ENCODE measurements around the gene PTPRO.

PTPRO gene

DNA sequence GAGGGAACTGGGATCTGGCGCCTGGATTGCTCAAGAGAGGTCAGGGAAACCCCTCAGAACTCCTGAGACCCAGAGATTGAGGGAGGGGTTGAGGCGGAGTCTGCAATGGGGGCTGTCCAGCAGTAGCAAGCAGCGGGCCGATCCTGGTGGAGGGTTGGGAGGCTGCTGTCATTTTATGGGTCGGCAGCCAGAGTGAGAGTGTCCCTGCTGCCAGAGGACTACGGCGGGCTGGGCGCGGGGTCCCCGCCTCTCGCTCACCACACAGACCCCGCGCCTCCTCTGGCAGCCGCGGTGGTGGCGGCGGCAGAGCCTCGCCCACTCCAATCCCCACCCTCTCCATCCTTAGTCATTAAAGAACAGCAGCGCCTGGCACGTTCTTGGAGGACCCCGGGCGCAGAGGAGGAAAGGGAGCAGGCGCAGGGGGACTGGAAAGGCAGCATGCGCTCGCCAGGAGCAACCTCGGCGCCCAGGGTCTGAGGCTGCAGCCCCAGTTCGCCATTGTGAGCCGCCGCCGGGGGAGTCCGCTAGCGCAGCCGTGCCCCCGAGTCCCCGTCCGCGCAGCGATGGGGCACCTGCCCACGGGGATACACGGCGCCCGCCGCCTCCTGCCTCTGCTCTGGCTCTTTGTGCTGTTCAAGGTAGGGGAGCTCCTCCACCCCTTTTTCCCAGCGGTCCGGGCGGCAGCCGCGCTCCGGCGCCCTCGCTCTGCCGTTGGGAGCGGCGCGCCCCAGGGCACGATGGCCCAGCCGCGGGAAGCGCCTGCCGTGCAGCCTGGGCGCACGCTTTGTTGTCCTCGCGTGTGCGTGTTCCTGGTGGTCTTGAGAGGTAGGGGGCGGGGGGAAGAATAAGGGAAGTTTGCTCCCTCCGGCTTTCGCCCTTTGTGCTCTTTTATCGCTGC lies at the start of gene PTPRO:
Gene PTPRO, plus strand, starts transcription at position 345 of the 898 bp plus-strand sequence.
- DNase-seq (ENCODE audit: low read depth) = no peak

DNA sequence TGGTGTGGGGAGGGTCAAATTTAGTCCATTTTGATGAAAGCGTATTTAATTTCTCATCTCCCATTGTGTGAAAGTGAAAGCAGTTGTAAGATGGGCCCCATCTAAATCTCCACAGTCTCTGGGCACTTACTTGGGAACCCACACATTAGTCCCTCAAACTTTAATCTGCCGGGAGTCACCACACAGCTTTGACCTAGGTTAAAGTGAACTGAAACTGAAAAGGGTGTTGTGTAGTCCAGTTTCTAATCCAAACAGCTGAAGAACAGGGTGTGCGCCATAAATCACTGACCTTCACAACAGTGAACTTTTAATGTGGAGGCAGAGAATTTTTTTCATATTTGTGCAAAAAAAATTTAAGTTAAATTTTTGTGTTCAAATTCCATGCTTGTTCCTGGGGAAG lies 48.4 kb upstream of the PTPRO start:
- no peak for DNase-seq (ENCODE audit: low read depth)

DNA sequence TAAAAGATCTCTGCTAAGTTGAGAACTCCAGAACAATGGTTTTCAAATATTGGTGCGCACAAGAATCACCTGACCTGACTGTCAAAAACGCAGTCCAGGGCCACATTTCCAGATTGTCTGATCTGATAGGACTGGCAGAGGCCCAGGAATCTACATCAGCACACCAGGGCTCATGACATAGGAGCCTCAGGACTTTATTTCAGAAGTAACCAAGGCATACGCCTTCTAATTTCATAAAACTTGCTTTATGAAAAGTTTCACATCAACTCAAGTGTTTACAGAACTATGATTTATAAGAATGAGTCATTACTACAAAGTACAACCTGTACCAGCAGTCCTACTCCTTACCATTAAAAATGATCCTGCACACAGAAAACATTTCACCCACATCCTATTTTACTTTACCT lies 47.7 kb upstream of the PTPRO start:
- DNase-seq (ENCODE audit: low read depth) = no peak

DNA sequence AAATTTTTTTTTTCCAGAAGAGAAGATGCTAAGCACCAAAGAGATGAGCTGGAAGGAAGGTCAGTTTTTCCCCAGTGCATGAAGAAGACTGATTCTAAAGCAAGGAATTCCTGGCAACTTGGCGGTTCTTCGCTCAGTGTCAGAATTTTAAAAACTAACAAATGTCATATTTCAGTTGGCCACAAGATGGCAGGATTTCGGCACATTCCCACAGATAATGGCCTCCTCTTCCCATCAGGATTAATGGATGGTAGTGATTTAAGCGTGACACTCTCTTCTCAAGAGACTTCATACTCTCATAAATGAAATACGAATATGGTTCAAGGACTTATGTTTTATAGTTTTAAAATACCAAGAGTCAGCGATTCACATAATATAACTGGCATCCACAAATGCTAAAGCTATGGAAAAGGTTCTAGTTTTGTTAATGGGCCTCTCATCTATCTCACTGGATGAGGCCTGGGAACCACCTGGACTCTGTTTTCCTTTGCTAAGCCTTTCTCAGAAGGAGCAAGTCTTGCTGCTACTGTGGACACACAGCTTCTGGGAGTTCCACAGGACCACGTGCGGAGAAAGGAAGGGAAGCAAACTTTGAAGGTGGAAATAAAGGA lies 46.1 kb upstream of the PTPRO start:
- no peak for DNase-seq (ENCODE audit: low read depth)

DNA sequence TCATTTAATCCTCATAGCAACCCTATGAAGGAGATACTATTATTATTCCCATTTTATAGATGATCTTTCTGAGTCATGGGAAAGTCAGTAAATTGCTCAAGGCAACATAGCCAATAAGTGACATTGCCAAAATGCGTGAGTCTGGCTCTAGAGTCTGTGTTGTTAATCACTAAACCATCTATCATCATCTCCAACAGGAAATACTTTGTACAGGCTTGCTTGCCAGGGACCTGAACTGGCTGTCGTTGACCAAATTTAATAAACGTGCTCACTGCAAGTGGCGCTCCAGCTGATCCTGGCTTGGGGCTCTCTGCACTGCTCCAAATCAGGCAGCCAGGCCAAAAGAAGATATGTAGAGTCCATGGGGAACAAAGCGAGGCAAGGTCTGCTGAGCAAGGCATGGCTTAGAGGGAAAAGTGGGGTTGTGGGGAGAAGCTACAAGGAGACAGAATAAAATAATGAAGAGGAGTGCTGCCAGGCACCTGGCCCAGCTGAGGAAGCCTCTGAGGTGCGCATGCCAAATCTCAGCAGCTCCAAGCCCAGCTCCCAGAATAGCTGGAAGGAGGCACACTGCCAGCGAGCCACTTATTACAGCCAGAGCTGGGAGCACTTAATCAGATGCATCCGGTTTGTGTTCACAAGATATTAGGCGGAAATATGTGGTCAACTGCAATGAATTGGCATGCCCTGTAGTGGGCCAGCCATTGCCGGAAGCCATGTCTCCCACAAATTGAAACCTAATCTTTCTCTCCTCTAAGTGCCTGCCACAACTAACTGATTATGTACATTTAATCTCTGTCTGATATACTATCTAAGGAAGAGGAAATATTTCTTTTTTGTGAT lies 43.3 kb upstream of the PTPRO start:
- DNase-seq (ENCODE audit: low read depth) = no peak

DNA sequence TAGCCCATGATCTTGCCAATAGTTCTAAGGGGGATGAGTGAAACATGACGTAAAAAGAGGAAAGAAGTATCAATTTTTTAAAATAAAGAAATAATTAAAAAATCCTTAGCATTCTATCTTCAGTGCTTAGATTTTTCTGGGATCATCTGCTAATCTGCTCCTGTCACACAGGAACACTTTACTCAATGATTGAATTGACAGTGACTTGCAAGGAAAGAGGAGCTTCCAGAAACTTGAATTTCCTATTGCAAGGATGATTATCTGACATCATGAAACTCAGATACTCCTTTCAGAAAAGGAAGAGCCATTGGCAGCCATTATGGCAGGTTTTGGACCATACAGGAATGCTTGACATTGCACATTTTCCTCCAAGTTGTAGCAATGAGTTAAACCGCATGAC lies 41.4 kb upstream of the PTPRO start:
- no peak for DNase-seq (ENCODE audit: low read depth)

DNA sequence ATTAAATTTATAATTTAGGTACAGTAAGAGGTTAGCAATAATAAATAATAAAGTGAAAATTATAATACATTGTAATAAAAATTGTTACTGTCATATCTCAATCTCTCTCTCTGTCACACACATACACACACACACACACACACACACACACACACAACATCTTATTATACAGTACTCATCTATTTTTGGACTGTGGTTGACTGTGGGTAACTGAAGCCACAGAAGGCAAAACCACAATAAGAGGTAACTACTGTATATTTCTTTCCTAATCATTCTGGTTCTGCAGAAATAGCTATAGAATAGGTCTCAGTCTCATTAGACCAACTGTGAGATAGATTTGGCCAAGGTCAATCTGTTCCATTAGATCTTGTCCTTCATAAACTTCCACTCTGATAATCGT lies 33.1 kb upstream of the PTPRO start:
- DNase-seq (ENCODE audit: low read depth) = no peak

DNA sequence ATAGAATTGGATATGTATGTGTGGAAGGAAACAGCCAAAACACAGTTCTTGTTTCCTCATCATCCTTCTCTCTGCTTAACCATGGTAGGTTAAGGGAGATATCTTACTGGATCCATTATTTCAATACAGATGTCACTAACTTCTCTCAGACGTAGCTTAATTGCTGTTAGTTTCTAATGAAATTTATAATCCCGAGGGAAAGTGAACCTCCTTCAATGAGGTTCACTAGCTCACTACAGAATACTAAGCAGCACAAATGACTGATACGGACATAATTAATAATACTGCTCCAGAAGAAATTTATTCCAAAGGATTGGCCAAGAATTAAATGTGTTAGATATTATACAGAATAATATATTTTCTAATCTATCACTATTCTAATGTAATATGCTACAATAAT lies 28.6 kb upstream of the PTPRO start:
- no peak for DNase-seq (ENCODE audit: low read depth)

DNA sequence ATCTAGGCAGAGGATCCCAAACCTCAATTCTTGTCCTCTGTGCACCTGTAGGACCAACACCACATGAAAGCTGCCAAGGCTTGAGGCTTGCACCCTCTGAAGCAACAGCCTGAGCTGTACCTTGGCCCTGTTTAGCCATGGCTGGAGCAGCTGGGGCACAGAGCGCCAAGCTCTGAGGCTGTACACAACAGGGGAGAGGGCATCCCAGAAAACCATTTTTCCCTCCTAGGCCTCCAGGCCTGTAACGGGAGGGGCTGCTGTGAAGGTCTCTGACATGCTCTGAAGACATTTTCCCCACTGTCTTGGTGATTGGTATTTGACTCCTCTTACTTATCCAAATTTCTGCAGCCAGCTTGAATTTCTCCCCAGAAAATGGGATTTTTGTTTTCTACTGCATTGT lies 22.4 kb upstream of the PTPRO start:
- DNase-seq (ENCODE audit: low read depth) = no peak

DNA sequence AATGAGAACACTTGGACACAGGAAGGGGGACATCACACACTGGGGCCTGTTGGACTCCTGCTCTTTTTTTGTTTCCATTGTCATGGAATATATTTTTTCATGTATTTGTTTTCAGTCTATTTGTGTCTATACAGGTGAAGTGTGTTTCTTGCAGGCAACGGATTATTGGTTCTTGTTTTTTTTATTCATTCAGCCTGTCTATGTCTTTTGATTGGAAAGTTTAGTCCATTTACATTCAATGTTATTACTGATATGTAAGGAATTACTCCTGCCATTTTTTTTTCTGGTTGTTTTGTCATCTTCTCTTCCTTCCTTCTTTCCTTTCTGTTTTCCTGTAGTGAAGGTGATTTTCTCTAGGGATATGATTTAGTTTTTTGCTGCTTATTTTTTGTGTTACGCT lies 18.0 kb upstream of the PTPRO start:
- DNase-seq (ENCODE audit: low read depth) = no peak

DNA sequence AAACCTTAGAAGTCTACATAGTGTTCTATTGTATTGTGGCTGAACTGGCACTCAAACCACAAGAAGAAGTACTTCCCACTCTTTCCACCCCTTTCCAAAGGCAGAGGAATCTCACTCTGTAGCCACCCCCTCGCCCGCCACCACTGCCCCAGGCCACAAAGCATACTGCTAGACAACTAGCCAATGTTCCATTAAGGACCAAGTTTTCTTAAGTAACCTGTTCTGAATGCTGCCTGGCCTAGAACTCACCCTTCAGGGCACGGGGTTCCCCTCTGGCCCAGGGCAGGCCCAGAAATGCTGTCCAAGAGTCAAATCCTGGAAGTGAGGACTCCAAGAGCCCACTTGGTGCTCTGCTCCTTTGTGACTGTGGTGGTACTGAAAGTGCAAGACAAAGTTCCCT lies 15.7 kb upstream of the PTPRO start:
- DNase-seq (ENCODE audit: low read depth) = no peak

DNA sequence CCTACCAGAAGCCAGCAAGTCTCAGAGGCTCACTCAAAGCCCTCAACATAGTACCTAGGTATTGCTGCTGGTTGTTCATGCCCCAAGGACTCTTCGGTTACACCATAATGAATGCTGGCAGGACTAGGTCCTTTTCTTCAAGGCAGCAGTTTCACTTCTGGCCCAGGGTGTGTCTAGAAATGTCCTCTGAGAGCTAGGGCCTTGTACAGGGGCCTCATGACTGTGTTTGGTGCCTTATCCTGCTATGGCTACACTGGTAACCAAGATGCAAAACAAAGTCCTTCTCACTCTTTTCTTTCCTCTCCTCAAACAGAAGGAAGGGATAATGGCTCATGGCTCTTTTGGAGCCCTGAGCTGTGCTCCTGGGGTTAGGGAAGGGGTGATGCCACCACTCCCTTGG lies 15.2 kb upstream of the PTPRO start:
- no peak for DNase-seq (ENCODE audit: low read depth)

DNA sequence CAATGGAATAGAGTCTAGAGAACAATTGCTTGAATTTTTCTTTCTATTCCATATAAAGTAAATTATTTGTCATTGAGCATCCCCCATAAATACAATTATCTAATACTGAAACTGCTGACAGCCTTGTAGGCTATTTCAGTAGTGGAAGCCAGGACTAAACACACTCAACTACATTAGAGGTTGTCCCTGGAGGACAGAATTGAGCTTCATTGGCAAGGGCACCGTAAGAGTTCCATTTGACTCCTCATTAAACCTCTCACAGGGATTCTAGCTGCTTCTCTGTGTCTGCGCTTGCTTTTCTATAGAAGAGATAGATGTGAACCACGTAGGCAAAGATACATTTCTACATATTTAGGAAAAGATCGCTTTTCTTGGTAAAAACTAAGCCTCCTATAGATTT lies 3.5 kb upstream of the PTPRO start:
- DNase-seq (ENCODE audit: low read depth) = no peak

DNA sequence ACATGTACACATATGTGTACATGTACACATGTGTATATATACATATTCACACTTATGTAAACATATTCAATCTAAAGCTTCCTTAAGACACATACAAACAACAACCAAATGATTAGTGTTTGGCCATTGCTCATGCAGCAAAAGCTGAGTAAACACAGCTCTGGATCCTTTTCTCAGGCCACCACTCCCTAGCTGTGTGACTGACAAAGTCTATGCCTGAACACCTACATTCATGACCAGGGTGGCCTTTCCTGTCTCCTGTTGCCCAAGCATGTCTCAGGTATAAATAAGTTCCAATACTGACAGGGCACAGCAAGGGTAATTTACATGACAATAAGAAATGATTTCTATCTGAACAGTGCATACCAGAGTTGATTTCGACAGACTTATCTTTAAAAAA lies 1.4 kb upstream of the PTPRO start:
- DNase-seq (ENCODE audit: low read depth) = no peak

DNA sequence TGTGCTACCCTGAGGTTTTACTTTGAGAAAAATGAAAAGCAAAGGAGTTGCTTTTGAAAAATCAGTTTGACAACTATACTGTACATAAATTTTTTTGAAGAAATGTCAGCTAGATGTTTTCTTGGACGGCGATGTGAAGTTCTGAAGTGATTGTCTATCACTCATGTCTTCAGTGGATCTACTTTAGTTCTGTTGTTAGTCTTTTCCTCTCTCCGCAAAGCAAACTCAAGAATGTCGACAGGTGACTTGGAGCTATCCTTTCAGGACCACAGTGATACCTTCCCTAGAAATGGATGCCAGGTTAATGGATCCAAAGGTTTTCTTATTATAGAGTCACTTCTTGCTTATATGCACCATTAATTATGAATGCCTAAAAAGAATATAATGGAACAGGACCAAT lies 1.2 kb downstream of the PTPRO start:
- DNase-seq (ENCODE audit: low read depth) = no peak

DNA sequence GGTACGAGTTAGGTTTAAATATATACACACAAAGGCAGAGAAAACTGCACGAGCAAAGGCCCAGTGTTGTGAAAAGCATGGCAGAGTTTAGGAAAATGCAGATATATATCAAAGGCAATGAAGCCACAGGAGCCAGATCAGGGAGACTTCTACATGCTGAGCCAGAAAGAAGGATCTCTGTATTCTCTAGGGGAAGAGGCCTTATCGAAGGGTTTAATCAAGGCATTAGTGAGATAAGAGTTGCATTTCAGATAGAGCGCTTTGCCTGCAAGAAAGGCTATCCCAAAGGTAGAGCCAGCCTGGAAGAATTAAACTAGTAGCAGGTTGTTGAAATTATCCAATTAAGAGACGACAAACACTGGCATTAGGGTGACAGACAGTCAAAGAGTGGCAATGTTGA lies 7.6 kb downstream of the PTPRO start:
- DNase-seq (ENCODE audit: low read depth) = no peak

DNA sequence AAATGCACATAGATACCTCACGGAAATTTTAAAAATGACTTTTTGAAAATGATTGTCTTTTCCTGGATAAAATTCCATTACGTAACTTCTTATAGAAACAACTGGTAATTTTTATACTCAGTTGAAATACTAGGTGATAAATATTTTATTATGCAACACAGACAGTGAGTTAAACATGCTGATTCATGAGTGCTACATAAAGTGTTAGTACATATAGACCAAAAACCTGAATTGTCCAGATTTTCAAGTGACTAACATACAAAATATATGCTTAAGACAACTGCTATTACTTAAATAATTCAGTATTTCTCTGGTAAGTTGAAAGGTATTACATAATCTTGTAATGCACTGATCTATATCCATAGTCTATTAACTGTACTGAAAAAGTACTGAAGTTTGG lies 11.9 kb downstream of the PTPRO start:
- DNase-seq (ENCODE audit: low read depth) = no peak

DNA sequence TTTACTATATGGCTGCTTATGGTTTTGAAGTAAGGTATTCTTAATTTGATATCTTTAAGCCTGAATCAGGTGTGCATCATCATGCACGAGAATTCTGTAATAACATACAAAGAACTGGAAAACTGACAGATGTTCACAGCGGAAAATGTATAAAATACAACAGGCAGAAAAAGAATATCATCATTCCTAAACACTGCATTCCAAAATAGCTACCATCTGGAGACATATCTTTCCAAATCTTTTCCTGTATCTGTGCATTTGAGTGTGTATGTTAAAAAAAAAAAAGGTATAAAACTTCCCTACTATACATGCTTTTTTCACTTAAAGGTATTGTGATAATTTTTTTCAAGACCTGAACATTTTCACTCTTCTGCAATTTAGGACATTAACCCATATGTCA lies 13.7 kb downstream of the PTPRO start:
- no peak for DNase-seq (ENCODE audit: low read depth)

DNA sequence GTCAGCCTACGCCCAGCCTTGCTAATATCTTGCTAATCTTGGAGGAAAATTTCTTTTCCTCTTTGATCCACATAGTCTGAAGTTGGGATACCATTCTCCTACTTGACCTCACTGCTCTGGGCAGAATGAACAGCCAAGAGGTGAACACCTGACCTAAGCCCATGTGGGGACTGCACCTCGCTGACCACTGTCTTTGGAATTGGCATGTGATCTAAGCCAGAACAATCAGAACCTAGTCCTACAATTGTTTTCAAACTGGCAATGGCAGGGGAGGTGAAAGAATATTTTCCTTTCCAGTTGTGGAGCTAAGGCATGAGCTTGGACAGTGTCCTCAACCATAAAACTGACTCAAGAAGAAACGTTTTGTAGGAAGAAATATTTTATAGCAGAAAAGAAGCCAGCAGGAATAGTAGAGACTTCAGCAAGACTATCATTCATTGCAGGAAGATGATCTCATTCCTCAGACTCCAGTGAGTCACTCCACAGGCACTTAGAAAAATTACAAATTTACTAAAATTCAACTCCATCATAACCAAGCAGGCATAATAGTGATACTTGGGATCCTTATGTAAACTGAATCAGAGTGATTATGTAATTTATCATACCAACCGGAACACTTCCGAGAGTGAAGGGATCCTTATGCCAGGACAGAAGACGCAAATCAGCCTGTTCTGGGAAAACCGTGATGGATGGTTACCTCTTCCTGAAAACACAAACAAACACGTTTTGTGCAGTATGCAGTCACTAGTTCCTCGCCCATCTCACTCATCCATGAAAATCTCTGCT lies 14.7 kb downstream of the PTPRO start:
- no peak for DNase-seq (ENCODE audit: low read depth)

DNA sequence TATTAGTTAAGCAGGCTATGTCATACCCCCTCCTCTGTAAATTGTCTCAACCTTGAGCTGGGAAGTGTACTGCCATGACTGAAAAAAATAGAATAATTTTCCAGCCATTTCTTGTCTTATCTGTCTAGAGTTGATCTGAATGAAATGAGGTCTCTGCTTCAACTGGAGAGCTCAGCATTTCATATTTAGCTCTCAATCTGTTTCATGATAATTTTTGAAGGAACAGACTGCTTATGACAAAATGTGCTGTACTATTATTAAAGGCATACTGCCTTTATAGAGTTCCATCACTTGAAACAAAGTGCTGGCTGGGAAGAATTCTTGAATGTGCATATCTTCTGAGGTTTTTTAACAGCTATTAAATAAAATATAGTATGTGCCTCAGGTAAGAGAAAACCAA lies 19.1 kb downstream of the PTPRO start:
- no peak for DNase-seq (ENCODE audit: low read depth)

DNA sequence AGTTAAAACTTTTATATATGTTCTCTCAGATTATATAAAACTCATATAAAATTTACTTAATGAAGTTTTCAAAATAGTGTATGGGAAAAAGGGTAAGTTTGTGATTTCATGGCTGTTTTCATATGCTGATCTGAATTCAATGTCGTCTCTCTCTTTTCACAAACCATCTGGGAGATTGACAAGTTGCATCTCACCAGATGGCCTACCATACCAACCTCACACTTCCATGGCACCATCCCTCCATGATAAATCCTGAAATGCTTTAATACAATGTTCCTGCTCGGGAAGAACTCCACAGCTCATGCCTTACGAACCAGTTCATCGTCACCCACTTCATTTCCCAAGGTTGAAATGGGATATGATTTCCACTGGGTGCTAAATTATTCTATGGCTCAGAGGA lies 22.3 kb downstream of the PTPRO start:
- DNase-seq (ENCODE audit: low read depth) = no peak

DNA sequence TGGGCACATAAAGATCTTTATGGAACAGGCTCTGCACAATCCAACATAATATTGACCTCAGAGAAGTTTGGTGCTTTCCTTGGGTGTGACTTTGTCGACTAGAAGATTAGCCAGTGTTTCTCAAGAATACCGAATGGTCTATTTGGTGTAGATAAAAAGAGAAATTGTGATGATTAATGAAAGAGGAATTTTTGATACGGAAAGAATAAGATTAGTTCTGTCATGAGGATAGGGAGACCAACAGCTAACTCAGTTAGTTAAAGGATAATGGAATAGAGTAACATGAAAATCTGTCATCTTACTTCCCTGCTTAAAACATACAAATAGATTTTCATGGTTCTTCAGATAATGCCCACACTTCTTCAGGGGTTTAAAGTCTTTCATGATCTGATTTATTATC lies 24.2 kb downstream of the PTPRO start:
- DNase-seq (ENCODE audit: low read depth) = no peak

All from stimulated activated CD4-positive, alpha-beta T cell treated with anti-CD3 and anti-CD28 coated beads, Interleukin-2, amount 100 ng/mL, for 4 hours (primary cell).